A549 (cell line): ENCODE results near the gene MORN4. TPM values are rescaled to one million over a fixed set of nuclear protein-coding genes. Genes with fewer than 3 reads are reported as not detected.

ENCODE experiments used
- ATAC-seq, 2 experiments: fragments of 200-7000 bp in 1 of 2; fragments of >200 bp in 1 of 2; cut with Nextera tagmentation in 1 of 2; cut with Tn5 transposase in 1 of 2; 3 replicates each; pipeline versions ENCODE4 v1.8.0 to v1.9.1; 2018 to 2020; ENCODE audit warnings: mild to moderate bottlenecking in 1 of 2, moderate library complexity in 1 of 2
- CTCF ChIA-PET: fragments of 300-600 bp; sonication (Branson Sonifier 250); formaldehyde crosslinking; extraction: SDS; loops from one replicate; lab custom pipeline; 2021; ENCODE audit warnings: antibody characterized with exemption, inconsistent platforms; lab: Yijun Ruan, JAX
- POLR2A ChIA-PET: fragments of 350-600 bp; formaldehyde crosslinking; extraction: SDS; loops from one replicate; lab custom pipeline; 2021; ENCODE audit warnings: antibody characterized with exemption, inconsistent platforms; lab: Yijun Ruan, JAX
- DNase-seq, 2 experiments: peaks; one replicate each; pipeline versions ENCODE4 v3.0.0 to v3.0.0-alpha.2; 2011 to 2016; ENCODE audit warnings: low read depth in 1 of 2, low spot score in 1 of 2
- FAIRE-seq: peaks from 2 replicates; lab custom pipeline; 2011; peaks lifted over from hg19 to GRCh38; lab: Jason Lieb, UNC
- H3K27ac ChIP-seq, 2 experiments: fragments of >200 bp; sonication (Bioruptor Twin); formaldehyde crosslinking; 3 replicates each; pipeline ENCODE4 v1.5.1; 2016 to 2017
- H3K4me1 ChIP-seq: fragments of >200 bp; sonication (Bioruptor Twin); formaldehyde crosslinking; 3 replicates; pipeline ENCODE4 v1.6.1; 2016
- H3K4me2 ChIP-seq: fragments of >200 bp; sonication (Bioruptor Twin); formaldehyde crosslinking; 3 replicates; pipeline ENCODE4 v1.6.1; 2016
- H3K4me3 ChIP-seq: fragments of >200 bp; sonication (Bioruptor Twin); formaldehyde crosslinking; 3 replicates; pipeline ENCODE4 v1.5.1; 2016
- H3K9me3 ChIP-seq: fragments of >200 bp; sonication (Bioruptor Twin); formaldehyde crosslinking; 3 replicates; pipeline ENCODE4 v1.6.1; 2016
- BCL3 ChIP-seq: fragments of >200 bp; sonication (Bioruptor Twin); formaldehyde crosslinking; IDR thresholded peaks from 3 replicates; pipeline ENCODE4 v1.6.1; 2016
- BHLHE40 ChIP-seq: IDR thresholded peaks from 2 replicates; pipeline ENCODE4 v1.6.1; 2012; ENCODE audit warnings: low read depth, low read length, inconsistent platforms
- CBX8 ChIP-seq: fragments of 200-600 bp; sonication (generic); IDR thresholded peaks from 2 replicates; pipeline ENCODE4 v1.6.1; 2016
- CHD2 ChIP-seq: fragments of 150-350 bp; IDR thresholded peaks from 2 replicates; pipeline ENCODE4 v1.6.1; 2014; ENCODE audit warnings: low read length; ENCODE audit not compliant: partially characterized antibody
- CHD4 ChIP-seq: fragments of 200-600 bp; sonication (generic); IDR thresholded peaks from 2 replicates; pipeline ENCODE4 v1.6.1; 2016; ENCODE audit warnings: antibody characterized with exemption, mild to moderate bottlenecking, borderline replicate concordance
- ESRRA ChIP-seq: fragments of 150-350 bp; IDR thresholded peaks from 2 replicates; pipeline ENCODE4 v1.6.1; 2014; ENCODE audit warnings: mild to moderate bottlenecking, low read length, borderline replicate concordance
- FOSB ChIP-seq: fragments of 250-450 bp; sonication (Bioruptor Pico); IDR thresholded peaks from 2 replicates; pipeline ENCODE4 v1.5.0; 2020; ENCODE audit warnings: mild to moderate bottlenecking, moderate library complexity
- FOXS1 ChIP-seq: fragments of 250-450 bp; sonication (Bioruptor Pico); IDR thresholded peaks from 2 replicates; pipeline ENCODE4 v1.5.0; 2020; ENCODE audit warnings: mild to moderate bottlenecking, moderate library complexity
- HOXB5 ChIP-seq: fragments of 250-450 bp; sonication (Bioruptor Pico); IDR thresholded peaks from 2 replicates; pipeline ENCODE4 v1.5.0; 2020; ENCODE audit warnings: mild to moderate bottlenecking, moderate library complexity
- MAFK ChIP-seq: fragments of 450-650 bp; IDR thresholded peaks from 2 replicates; pipeline ENCODE4 v1.6.1; 2014; ENCODE audit not compliant: partially characterized antibody
- MAZ ChIP-seq: fragments of 150-350 bp; IDR thresholded peaks from 2 replicates; pipeline ENCODE4 v1.6.1; 2014; ENCODE audit warnings: antibody characterized with exemption, low read depth, low read length, borderline replicate concordance
- MYC ChIP-seq: IDR thresholded peaks from 2 replicates; pipeline ENCODE4 v1.6.1; 2012; ENCODE audit warnings: mild to moderate bottlenecking, inconsistent platforms, low read length, improper control_type of control experiment, borderline replicate concordance
- NFE2L2 ChIP-seq: fragments of 150-350 bp; conservative IDR thresholded peaks from 2 replicates; pipeline ENCODE4 v1.6.1; 2014; ENCODE audit warnings: low read length
- NPAS2 ChIP-seq: fragments of 250-450 bp; sonication (Bioruptor Pico); IDR thresholded peaks from 2 replicates; pipeline ENCODE4 v1.8.0; 2022; ENCODE audit warnings: mild to moderate bottlenecking, moderate library complexity, borderline replicate concordance
- SMC3 ChIP-seq: fragments of >200 bp; sonication (Bioruptor Twin); formaldehyde crosslinking; IDR thresholded peaks from 3 replicates; pipeline ENCODE4 v1.6.1; 2018; ENCODE audit warnings: inconsistent platforms
- TFCP2L1 ChIP-seq: fragments of 250-450 bp; sonication (Bioruptor Pico); IDR thresholded peaks from 2 replicates; pipeline ENCODE4 v1.5.0; 2021; ENCODE audit warnings: mild to moderate bottlenecking
- ZC3H11A ChIP-seq: fragments of 450-650 bp; IDR thresholded peaks from 2 replicates; pipeline ENCODE4 v1.6.1; 2014; ENCODE audit warnings: antibody characterized with exemption, mild to moderate bottlenecking
- ZSCAN20 ChIP-seq: fragments of 250-450 bp; sonication (Bioruptor Pico); IDR thresholded peaks from 2 replicates; pipeline ENCODE4 v1.8.0; 2022; ENCODE audit warnings: mild to moderate bottlenecking, moderate library complexity
- WGBS: methylation state at CpG from one replicate; pipeline ENCODE4 v1.1.6; 2017; ENCODE audit errors: missing lambda C conversion rate; 5-methylcytosine and 5-hydroxymethylcytosine counted together
- polyA plus RNA-seq, 4 experiments: library from polyadenylated mRNA; depleted of rRNA in 3 of 4; stranded (reverse); fragments of >200 nt; fragmentation: RNase III in 1 of 4; extraction: RNeasy Plus Mini Kit Qiagen cat#74134 plus additional on column Dnase treatment in 1 of 4; gene quantifications; 2 replicates in 3 of 4; 3 replicates in 1 of 4; pipeline ENCODE4 v1.2.3, GENCODE V29; 2011 to 2017
- TF ChIP-seq, protein P1 (sequence below): fragments of 250-450 bp; sonication (Bioruptor Pico); IDR thresholded peaks from 2 replicates; pipeline ENCODE4 v1.5.0; 2020; ENCODE audit warnings: low read depth, mild to moderate bottlenecking, moderate library complexity
- TF ChIP-seq, protein P2 (sequence below): IDR thresholded peaks from 2 replicates; pipeline ENCODE4 v1.6.1; 2012
- TF ChIP-seq, protein P3 (sequence below): fragments of 250-450 bp; sonication (Bioruptor Pico); IDR thresholded peaks from 2 replicates; pipeline ENCODE4 v1.5.0; 2021; ENCODE audit warnings: mild to moderate bottlenecking, moderate library complexity, borderline replicate concordance

Gene MORN4
- polyA plus RNA-seq, 2 of the 4 experiments (the other 2 are of a cell fraction) = 8.9 to 13.8 TPM

GRCh38 chr10:97574374-97575126 lies 58.8 kb downstream of the MORN4 start (continued):
- TF ChIP-seq SMC3 = peak; percentile 26; the same call in 1 of the 3 replicates
- no peak for TF ChIP-seq HOXB5 (CRISPR knock-in tag)
- no peak for TF ChIP-seq MAZ
- TF ChIP-seq, protein P1, sequence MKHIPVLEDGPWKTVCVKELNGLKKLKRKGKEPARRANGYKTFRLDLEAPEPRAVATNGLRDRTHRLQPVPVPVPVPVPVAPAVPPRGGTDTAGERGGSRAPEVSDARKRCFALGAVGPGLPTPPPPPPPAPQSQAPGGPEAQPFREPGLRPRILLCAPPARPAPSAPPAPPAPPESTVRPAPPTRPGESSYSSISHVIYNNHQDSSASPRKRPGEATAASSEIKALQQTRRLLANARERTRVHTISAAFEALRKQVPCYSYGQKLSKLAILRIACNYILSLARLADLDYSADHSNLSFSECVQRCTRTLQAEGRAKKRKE (CRISPR knock-in tag) = no peak
- TF ChIP-seq ZSCAN20 (CRISPR knock-in tag) = no peak
- no peak for TF ChIP-seq MAFK
- TF ChIP-seq FOSB (CRISPR knock-in tag) = no peak
- no peak for TF ChIP-seq MYC
- peak; percentile 79; the same call in 2 of the 3 replicates for TF ChIP-seq BCL3

DNA sequence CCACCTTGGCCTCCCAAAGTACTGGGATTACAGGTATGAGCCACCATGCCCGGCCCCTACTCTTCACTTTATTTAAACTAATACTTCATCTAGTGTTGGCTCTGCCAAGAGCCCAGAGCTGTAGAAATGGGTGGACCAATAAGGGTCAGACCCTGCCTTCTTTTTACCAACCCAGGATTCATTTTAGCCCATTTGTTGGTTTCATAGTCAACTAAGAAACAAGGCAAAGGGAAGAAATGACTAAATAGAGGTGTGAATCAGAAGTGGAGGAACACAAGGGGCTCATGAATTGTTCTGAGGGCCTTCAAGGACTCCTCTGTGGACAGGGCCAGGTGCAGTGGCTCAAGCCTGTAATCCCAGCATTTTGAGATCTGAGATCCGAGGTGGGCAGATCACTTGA lies 59.6 kb downstream of the MORN4 start:
- Histone ChIP-seq H3K9me3 (no peaks in the 10 kb centered on the region), H3K4me1 (peaks cover 63% of the 10 kb centered on the region), H3K4me2 (peak overlapping the region; percentile 72; the same call in 2 of the 3 replicates), H3K4me3 (no peak overlapping the region), H3K27ac (peak overlapping the region; percentile 91 to 93)
- POLR2A ChIA-PET = no interaction called here
- ATAC-seq (no peak), FAIRE-seq (no peak), DNase-seq (no peak)
- no peak for TF ChIP-seq MAFK
- TF ChIP-seq NFE2L2 = no peak
- no peak for TF ChIP-seq CHD2
- no peak for TF ChIP-seq NPAS2
- TF ChIP-seq ESRRA = no peak
- no peak for TF ChIP-seq CHD4
- TF ChIP-seq, protein P2, sequence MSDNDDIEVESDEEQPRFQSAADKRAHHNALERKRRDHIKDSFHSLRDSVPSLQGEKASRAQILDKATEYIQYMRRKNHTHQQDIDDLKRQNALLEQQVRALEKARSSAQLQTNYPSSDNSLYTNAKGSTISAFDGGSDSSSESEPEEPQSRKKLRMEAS = no peak
- no peak for TF ChIP-seq FOXS1 (CRISPR knock-in tag)
- no peak for TF ChIP-seq CBX8
- TF ChIP-seq, protein P3, sequence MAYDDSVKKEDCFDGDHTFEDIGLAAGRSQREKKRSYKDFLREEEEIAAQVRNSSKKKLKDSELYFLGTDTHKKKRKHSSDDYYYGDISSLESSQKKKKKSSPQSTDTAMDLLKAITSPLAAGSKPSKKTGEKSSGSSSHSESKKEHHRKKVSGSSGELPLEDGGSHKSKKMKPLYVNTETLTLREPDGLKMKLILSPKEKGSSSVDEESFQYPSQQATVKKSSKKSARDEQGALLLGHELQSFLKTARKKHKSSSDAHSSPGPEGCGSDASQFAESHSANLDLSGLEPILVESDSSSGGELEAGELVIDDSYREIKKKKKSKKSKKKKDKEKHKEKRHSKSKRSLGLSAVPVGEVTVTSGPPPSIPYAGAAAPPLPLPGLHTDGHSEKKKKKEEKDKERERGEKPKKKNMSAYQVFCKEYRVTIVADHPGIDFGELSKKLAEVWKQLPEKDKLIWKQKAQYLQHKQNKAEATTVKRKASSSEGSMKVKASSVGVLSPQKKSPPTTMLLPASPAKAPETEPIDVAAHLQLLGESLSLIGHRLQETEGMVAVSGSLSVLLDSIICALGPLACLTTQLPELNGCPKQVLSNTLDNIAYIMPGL (CRISPR knock-in tag) = no peak
- no peak for TF ChIP-seq SMC3
- TF ChIP-seq ZSCAN20 (CRISPR knock-in tag) = no peak
- no peak for TF ChIP-seq TFCP2L1
- TF ChIP-seq ZC3H11A = no peak
- no peak for TF ChIP-seq BHLHE40
- CTCF ChIA-PET = interaction anchor here (1.2 to 33.8 kb wide), 8 partner anchors 17 to 128 kb away, joined by 3 to 1048 read pairs (median 15); partner anchors contain the start of genes C10orf62 and HOGA1
- 43% methylated on average over 2 of the region's 2 CpGs for WGBS
